ENCODE measurements around the gene MARCHF9. TPM values are rescaled to one million over a fixed set of nuclear protein-coding genes. Genes with fewer than 3 reads are reported as not detected.

Gene MARCHF9
- total RNA-seq, 1 donor from 2014 or later: 4.7 TPM

DNA sequence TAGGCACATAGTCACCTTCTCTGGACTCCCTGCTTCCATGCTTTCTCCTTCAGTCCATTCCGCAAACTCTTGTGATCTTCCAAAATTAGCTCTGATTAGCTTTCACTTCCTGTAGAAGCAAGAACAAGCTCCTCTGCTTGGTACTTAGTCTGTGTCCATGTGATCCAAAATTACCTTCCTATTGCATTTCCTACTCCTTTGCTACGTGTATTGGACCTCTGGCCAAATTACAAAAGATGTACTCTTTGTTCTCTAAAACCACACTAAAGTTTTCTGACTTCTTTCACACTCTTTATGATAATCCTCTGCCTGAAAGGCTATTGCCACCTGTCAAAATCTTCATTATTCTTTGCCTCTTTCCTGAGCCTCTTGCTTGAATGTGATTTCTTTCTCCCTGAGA lies 26.9 kb downstream of the MARCHF9 start:
- TF ChIP-seq, protein P1, sequence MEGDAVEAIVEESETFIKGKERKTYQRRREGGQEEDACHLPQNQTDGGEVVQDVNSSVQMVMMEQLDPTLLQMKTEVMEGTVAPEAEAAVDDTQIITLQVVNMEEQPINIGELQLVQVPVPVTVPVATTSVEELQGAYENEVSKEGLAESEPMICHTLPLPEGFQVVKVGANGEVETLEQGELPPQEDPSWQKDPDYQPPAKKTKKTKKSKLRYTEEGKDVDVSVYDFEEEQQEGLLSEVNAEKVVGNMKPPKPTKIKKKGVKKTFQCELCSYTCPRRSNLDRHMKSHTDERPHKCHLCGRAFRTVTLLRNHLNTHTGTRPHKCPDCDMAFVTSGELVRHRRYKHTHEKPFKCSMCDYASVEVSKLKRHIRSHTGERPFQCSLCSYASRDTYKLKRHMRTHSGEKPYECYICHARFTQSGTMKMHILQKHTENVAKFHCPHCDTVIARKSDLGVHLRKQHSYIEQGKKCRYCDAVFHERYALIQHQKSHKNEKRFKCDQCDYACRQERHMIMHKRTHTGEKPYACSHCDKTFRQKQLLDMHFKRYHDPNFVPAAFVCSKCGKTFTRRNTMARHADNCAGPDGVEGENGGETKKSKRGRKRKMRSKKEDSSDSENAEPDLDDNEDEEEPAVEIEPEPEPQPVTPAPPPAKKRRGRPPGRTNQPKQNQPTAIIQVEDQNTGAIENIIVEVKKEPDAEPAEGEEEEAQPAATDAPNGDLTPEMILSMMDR (conservative IDR thresholded peaks at IDR 0.05; ENCODE audit: low read depth, low read length): no peak
- H3K4me3 ChIP-seq (ENCODE audit: low read depth, low read length): no peak overlapping the region
- DNase-seq (ENCODE audit: low read depth): no peak

DNA sequence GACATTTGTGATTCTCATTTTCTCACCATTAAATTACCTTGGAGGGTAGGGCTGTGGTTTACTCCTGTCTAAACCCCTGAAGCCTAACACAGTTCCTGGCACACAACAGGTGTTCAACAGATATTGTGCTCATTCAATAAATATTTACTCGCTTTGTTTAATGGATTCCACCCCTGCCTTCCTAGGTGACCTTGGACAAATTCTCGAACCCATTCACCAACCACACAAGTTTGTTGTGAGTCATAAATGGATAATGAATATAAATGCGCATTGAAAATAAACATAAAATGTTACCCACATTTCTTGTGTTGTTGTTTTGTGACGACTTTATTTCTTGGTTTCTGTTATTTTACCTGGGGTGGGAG lies 27.3 kb downstream of the MARCHF9 start:
- peak overlapping the region; percentile 95 for H3K4me3 ChIP-seq (ENCODE audit: low read depth, low read length)
- TF ChIP-seq, protein P1 (conservative IDR thresholded peaks at IDR 0.05; ENCODE audit: low read depth, low read length): no peak
- DNase-seq (ENCODE audit: low read depth): no peak

DNA sequence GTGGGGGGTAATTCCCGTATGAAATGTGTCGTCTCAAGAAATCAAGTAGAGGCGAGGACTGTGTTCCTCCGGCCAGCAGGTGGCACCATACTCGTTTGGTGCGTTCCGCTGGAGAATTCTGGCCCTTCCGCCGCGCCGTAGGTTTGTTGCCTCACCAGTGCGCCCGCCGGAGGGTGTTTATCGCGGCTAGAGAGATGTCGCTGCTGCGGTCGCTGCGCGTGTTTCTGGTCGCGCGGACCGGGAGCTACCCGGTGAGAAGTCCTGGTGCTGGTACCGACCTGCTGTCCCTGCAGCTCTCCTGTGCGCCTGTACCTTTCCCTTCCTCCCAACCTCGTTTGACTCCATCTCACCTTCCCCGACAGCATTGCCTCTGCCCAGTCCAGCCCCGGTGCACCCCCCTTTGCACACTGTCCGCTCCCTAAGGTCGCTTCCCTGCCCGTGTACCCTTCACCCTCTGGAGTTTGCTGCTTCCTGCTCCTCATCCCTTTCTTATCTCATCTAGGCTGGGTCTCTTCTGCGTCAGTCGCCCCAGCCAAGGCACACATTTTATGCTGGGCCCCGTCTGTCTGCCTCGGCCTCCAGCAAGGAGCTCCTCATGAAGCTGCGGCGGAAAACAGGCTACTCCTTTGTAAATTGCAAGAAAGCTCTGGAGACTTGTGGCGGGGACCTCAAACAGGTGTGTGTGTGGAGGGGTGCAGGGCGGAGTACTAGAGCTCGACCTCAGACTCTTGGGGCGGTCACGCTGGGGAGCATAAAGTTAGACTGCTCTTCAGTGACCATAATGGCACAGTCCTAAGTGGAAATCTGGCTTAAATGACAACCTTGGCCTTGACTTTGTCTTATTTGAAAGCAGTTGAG lies 27.9 kb downstream of the MARCHF9 start, which contains the start of gene TSFM:
Gene TSFM (plus strand): TSS at position 180 of the 858 bp plus-strand sequence. CDS start 15 bp downstream, at position 195.
- H3K4me3 ChIP-seq (ENCODE audit: low read depth, low read length): peak within 1 kb of the TSS; percentile 95
- peak; percentile 42 for DNase-seq (ENCODE audit: low read depth)
- TF ChIP-seq, protein P1 (conservative IDR thresholded peaks at IDR 0.05; ENCODE audit: low read depth, low read length): peak; percentile 90

DNA sequence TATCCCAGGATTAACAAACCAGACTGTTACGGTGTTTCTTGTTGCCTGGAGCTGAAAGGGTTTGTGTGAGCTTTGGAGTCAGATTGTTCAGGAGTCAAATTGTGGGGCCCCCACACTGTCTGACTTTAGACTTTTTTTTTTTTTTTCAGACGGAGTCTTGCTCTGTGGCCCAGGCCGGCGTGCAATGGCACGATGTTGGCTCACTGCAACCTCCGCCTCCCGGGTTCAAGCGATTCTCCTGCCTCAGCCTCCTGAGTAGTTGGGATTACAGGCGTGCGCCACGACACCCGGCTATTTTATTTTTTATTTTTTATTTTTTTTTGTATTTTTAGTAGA lies 28.5 kb downstream of the MARCHF9 start:
- H3K4me3 ChIP-seq (ENCODE audit: low read depth, low read length): peak overlapping the region; percentile 95
- TF ChIP-seq, protein P1 (conservative IDR thresholded peaks at IDR 0.05; ENCODE audit: low read depth, low read length): no peak
- no peak for DNase-seq (ENCODE audit: low read depth)

DNA sequence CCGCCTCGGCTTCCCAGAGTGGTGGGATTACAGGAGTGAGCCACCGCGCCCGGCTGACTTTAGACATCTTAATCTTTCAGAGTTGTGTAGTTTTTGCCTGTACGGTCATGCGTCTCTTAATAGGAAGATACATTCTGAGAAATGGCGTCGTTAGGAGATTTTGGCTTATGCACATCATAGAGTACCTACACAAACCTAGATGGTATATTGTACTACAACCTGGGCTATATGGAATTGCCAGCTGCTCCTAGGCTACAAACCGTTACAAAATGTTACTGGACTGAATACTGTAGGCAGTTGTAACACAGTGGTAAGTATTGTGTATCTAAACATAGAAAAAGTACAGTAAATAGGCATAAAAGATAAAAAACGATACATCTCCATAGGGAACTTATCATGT lies 29.0 kb downstream of the MARCHF9 start:
- no peak for DNase-seq (ENCODE audit: low read depth)
- TF ChIP-seq, protein P1 (conservative IDR thresholded peaks at IDR 0.05; ENCODE audit: low read depth, low read length): no peak
- no peak overlapping the region for H3K4me3 ChIP-seq (ENCODE audit: low read depth, low read length)

DNA sequence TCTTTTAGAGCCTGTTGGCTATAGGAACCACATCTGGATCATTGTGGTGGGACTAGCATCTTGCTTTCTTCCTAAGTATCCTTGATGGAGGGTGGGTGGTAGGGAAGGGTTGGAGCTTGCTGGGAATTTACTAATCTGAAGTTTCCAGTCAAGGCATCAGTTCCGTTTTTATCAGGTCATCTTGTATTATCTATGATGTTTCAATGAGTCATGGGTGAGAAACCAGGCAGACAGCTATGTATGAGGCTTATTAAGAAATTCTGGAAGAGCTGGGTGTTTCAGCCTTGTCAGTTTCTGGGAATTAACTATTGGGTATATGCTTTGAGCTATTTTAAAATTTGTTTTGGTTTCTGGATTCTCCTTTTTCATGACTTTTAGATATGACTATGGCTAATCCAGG lies 39.0 kb downstream of the MARCHF9 start:
- TF ChIP-seq, protein P1 (conservative IDR thresholded peaks at IDR 0.05; ENCODE audit: low read depth, low read length): no peak
- H3K4me3 ChIP-seq (ENCODE audit: low read depth, low read length): no peak overlapping the region
- DNase-seq (ENCODE audit: low read depth): no peak

- TF ChIP-seq, protein P1 (conservative IDR thresholded peaks at IDR 0.05; ENCODE audit: low read depth, low read length): no peak
- no peak overlapping the region for H3K4me3 ChIP-seq (ENCODE audit: low read depth, low read length)
- DNase-seq (ENCODE audit: low read depth): no peak
Observed at GRCh38 chr12:57795354-57795753, 40.5 kb downstream of the MARCHF9 start.
